Smooth muscle cell (in vitro differentiated cells): ENCODE results near the gene SORT1. TPM values are rescaled to one million over a fixed set of nuclear protein-coding genes. Genes with fewer than 3 reads are reported as not detected.

Source experiments
- DNase-seq: peaks from one replicate; lab custom pipeline; 2025; ENCODE audit not compliant: unreplicated experiment; lab: John Stamatoyannopoulos, UW
- H2AFZ ChIP-seq: fragments of 200-600 bp; sonication (generic); 2 replicates; pipeline ENCODE4 v1.6.0; 2016; ENCODE audit warnings: antibody characterized with exemption, low read depth, mild to moderate bottlenecking
- H3F3A ChIP-seq: fragments of 200-600 bp; sonication (generic); 2 replicates; pipeline ENCODE4 v1.6.0; 2017; ENCODE audit warnings: antibody characterized with exemption, low read depth
- H3K27ac ChIP-seq: fragments of 200-600 bp; sonication (generic); 2 replicates; pipeline ENCODE4 v1.5.1; 2016; ENCODE audit warnings: low read depth, mild to moderate bottlenecking
- H3K27me3 ChIP-seq: fragments of 200-600 bp; sonication (generic); 2 replicates; pipeline ENCODE4 v1.6.1; 2016; ENCODE audit warnings: low read depth, mild to moderate bottlenecking
- H3K36me3 ChIP-seq: fragments of 200-600 bp; sonication (generic); 2 replicates; pipeline ENCODE4 v1.5.1; 2016; ENCODE audit warnings: low read depth
- H3K4me1 ChIP-seq: fragments of 200-600 bp; sonication (generic); 2 replicates; pipeline ENCODE4 v1.5.1; 2016; ENCODE audit warnings: low read depth
- H3K4me2 ChIP-seq: fragments of 200-600 bp; sonication (generic); 2 replicates; pipeline ENCODE4 v1.6.0; 2016; ENCODE audit warnings: mild to moderate bottlenecking
- H3K4me3 ChIP-seq: fragments of 200-600 bp; sonication (generic); 2 replicates; pipeline ENCODE4 v1.5.1; 2016; ENCODE audit warnings: mild to moderate bottlenecking
- H3K79me2 ChIP-seq: fragments of 200-600 bp; sonication (generic); 2 replicates; pipeline ENCODE4 v1.6.0; 2016; ENCODE audit warnings: low read depth, mild to moderate bottlenecking
- H3K9ac ChIP-seq: fragments of 200-600 bp; sonication (generic); 2 replicates; pipeline ENCODE4 v1.6.0; 2016; ENCODE audit warnings: low read depth
- H3K9me3 ChIP-seq: fragments of 200-600 bp; sonication (generic); replicated peaks from 2 replicates; pipeline ENCODE4 v1.5.1; 2016; ENCODE audit warnings: low read depth
- H4K20me1 ChIP-seq: fragments of 200-600 bp; sonication (generic); 2 replicates; pipeline ENCODE4 v1.6.0; 2016; ENCODE audit warnings: low read depth
- WGBS: methylation state at CpG from one replicate; pipeline ENCODE4 v1.1.7; 2016; ENCODE audit warnings: low lambda C conversion rate; 5-methylcytosine and 5-hydroxymethylcytosine counted together
- polyA plus RNA-seq: library from polyadenylated mRNA; unstranded; fragments of >200 nt; fragmentation: Nextera tagmentation; extraction: Ambion mirVana; gene quantifications from 2 replicates; pipeline ENCODE4 v1.2.1, GENCODE V29; 2016
- total RNA-seq: library from RNA; depleted of rRNA; stranded (reverse); fragments of >200 nt; gene quantifications from 2 replicates; pipeline ENCODE4 v1.2.3, GENCODE V29; 2014
- TF ChIP-seq, protein P1 (sequence below): fragments of 200-600 bp; sonication (generic); IDR thresholded peaks from 2 replicates; pipeline ENCODE4 v1.5.1; 2017; ENCODE audit warnings: borderline replicate concordance, mild to moderate bottlenecking, antibody characterized with exemption; ENCODE audit not compliant: insufficient read depth, poor library complexity, severe bottlenecking

The SORT1 gene
- total and polyA plus RNA-seq, 2 experiments from 2014 or later, result 9.8 to 31.4 TPM

DNA sequence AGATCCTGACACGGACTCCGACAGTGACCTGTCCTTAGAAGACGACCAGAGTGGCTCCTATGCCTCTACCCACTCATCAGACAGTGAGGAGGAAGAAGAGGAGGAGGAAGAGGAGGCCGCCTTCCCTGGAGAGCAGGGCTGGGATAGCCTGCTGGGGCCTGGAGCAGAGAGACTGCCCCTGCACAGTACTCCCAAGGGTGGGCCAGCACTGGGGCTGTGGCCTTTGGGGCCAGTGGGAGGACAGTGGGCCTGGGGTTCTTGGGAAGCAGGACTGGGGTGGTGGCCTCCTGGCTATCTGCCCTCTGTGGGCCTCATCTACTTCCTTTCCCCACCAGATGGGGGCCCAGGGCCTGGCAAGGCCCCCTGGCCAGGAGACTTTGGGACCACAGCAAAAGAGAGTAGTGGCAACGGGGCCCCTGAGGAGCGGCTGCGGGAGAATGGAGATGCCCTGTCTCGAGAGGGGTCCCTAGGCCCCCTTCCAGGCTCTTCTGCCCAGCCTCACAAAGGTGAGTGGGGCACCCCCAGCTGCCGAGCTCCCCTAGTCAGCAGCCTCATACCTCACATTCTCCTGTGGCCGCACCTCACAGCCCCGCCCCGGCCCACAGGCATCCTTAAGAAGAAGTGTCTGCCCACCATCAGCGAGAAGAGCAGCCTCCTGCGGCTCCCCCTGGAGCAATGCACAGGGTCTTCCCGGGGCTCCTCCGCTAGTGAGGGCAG lies 124.7 kb downstream of the SORT1 start:
- no peaks in the 10 kb centered on the region for H3K27me3 ChIP-seq
- no peak overlapping the region for H3K27ac ChIP-seq
- no peaks in the 10 kb centered on the region for H3K79me2 ChIP-seq
- H3K4me2 ChIP-seq, result no peak overlapping the region
- H3F3A ChIP-seq, result peaks cover 11% of the 10 kb centered on the region
- no peak overlapping the region for H2AFZ ChIP-seq
- no peak overlapping the region for H3K9ac ChIP-seq
- no peak overlapping the region for H3K4me3 ChIP-seq
- H3K36me3 ChIP-seq, result no peaks in the 10 kb centered on the region
- WGBS, result 87% methylated on average over 13 of the region's 16 CpGs
- H3K4me1 ChIP-seq, result peaks cover 9% of the 10 kb centered on the region
- TF ChIP-seq, protein P1, sequence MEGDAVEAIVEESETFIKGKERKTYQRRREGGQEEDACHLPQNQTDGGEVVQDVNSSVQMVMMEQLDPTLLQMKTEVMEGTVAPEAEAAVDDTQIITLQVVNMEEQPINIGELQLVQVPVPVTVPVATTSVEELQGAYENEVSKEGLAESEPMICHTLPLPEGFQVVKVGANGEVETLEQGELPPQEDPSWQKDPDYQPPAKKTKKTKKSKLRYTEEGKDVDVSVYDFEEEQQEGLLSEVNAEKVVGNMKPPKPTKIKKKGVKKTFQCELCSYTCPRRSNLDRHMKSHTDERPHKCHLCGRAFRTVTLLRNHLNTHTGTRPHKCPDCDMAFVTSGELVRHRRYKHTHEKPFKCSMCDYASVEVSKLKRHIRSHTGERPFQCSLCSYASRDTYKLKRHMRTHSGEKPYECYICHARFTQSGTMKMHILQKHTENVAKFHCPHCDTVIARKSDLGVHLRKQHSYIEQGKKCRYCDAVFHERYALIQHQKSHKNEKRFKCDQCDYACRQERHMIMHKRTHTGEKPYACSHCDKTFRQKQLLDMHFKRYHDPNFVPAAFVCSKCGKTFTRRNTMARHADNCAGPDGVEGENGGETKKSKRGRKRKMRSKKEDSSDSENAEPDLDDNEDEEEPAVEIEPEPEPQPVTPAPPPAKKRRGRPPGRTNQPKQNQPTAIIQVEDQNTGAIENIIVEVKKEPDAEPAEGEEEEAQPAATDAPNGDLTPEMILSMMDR, result no peak
- no peak for DNase-seq
- H3K9me3 ChIP-seq, result no peaks in the 10 kb centered on the region
- no peaks in the 10 kb centered on the region for H4K20me1 ChIP-seq

DNA sequence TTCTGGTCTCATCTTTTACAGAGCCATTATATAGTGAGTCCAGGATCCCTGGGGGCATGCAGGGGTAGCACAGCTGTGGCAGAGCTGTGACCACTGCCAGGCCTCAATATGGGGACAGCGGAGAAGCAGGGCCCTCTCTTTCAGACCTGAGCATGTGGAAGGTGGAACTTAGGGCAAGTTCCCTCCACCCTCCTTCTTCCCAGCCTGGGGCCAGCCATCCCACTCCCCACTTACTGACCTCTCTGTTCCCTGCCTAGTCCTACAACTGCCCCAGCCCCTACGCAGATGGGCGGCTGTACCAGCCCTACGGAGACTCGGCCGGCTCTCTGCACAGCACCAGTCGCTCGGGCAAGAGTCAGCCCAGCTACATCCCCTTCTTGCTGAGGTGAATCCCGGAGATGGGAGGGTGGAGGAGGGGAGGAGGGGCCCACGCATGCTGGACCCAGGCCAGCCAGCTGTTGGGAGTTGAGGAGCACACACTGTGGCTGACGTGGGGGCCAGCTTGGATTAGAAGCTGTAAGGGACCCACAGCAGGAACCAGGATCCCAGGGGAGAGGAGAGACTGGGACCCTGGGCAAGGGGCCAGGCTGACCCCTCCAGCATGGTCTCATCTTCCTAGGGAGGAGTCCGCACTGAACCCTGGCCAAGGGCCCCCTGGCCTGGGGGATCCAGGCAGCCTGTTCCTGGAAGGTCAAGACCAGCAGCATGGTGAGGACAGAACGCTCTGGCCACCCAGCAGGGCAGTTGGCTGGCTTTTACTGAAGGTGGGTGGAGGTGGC lies 125.5 kb downstream of the SORT1 start:
- TF ChIP-seq, protein P1, result no peak
- Histone ChIP-seq H4K20me1 (no peaks in the 10 kb centered on the region), H3K4me3 (no peak overlapping the region), H3K4me2 (no peak overlapping the region), H3K27ac (no peak overlapping the region), H3K79me2 (no peaks in the 10 kb centered on the region), H3K36me3 (no peaks in the 10 kb centered on the region), H2AFZ (no peak overlapping the region), H3K9ac (no peak overlapping the region), H3F3A (peaks cover 11% of the 10 kb centered on the region), H3K9me3 (no peaks in the 10 kb centered on the region), H3K27me3 (no peaks in the 10 kb centered on the region), H3K4me1 (peaks cover 9% of the 10 kb centered on the region)
- no peak for DNase-seq
- WGBS, result 89% methylated on average over 13 of the region's 13 CpGs

DNA sequence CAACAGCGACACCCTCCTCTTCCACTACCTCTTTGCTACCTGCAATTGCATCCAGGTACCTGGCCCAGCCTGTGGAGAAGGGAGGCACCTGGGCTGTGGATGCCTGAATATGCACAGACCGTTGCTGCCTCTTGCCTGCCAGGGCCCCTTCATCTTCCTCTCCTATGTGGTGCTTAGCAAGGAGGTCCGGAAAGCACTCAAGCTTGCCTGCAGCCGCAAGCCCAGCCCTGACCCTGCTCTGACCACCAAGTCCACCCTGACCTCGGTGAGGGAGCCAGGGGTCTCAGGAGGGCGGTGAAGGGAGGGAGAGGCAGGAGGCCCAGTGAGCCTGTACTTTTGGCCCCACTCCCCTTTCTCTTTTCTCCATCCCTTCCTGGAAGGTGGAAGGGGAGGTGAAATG lies 126.3 kb downstream of the SORT1 start:
- Histone ChIP-seq H3K27ac (no peak overlapping the region), H2AFZ (no peak overlapping the region), H3K9me3 (no peaks in the 10 kb centered on the region), H3K27me3 (no peaks in the 10 kb centered on the region), H3K79me2 (no peaks in the 10 kb centered on the region), H3K9ac (no peak overlapping the region), H3F3A (peaks cover 9% of the 10 kb centered on the region), H3K4me3 (no peak overlapping the region), H3K4me1 (peaks cover 9% of the 10 kb centered on the region), H3K36me3 (no peaks in the 10 kb centered on the region), H3K4me2 (no peak overlapping the region), H4K20me1 (no peaks in the 10 kb centered on the region)
- TF ChIP-seq, protein P1, result no peak
- 93% methylated on average over 6 of the region's 6 CpGs for WGBS
- no peak for DNase-seq
